ENCODE results near the gene CNIH2.

DNA sequence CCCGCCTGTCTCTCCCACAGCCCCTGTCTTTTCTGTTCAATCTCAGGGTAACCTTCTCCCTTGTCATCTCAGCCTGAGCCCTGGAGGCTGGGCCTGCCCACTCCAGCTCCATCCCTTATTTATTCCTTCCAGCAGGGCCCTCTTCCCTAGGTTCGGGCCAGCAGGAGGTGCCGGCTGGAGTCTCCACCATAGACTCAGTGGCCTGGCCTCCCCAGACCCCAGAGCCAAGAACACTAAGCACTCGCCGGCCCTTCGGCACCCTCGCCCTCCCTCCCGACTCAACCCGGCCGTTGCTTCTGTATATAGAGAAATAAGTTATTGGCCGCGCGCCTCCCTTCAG is 11.0 kb upstream of the CNIH2 start:
- TF ChIP-seq HDGF (IDR thresholded peaks at IDR 0.05; ENCODE audit: borderline replicate concordance): no peak
- no peak for TF ChIP-seq BHLHE40 (IDR thresholded peaks at IDR 0.05; ENCODE audit: borderline replicate concordance)
- TF ChIP-seq SP1 (IDR thresholded peaks at IDR 0.05): no peak
- no peak for TF ChIP-seq SUZ12 (IDR thresholded peaks at IDR 0.05)
- TF ChIP-seq ARNT (IDR thresholded peaks at IDR 0.05): no peak
- TF ChIP-seq ELF4 (IDR thresholded peaks at IDR 0.05): no peak
- TF ChIP-seq TARDBP (IDR thresholded peaks at IDR 0.05): no peak

Data from HEK293T (cell line).